Spleen (tissue), 11 donors: Measurements from ENCODE around the gene TSHZ2. TPM values are rescaled to one million over a fixed set of nuclear protein-coding genes. Genes with fewer than 3 reads are reported as not detected.
"Not testable (repeated sequence)": the region's sequence is repeated elsewhere in the genome, so short reads cannot be mapped to it uniquely, and the experiment has no call there.

ENCODE experiments used
- DNase-seq: peaks from one replicate; pipeline ENCODE4 v3.0.0-alpha.2; 2020
- H3K27ac ChIP-seq, 8 donors: fragments of 200-600 bp; sonication (generic) in 7 of 8; 1 replicate in 4 of 8; 2 replicates in 4 of 8; pipeline versions ENCODE4 v1.5.0 to v1.8.0; 2016 to 2021; ENCODE audit warnings: inconsistent platforms in 4 of 8, mild to moderate bottlenecking in 4 of 8, moderate library complexity in 1 of 8
- H3K27me3 ChIP-seq, 7 donors: fragments of 200-600 bp; sonication (generic) in 6 of 7; replicated peaks in 1 of 7; 1 replicate in 4 of 7; 2 replicates in 3 of 7; pipeline versions ENCODE4 v1.5.0 to v1.8.0; 2016 to 2021; ENCODE audit warnings: inconsistent platforms in 3 of 7, mild to moderate bottlenecking in 1 of 7
- H3K36me3 ChIP-seq, 6 donors: fragments of 200-600 bp; sonication (generic) in 5 of 6; 1 replicate in 4 of 6; 2 replicates in 2 of 6; pipeline versions ENCODE4 v1.5.0 to v1.8.0; 2016 to 2021; ENCODE audit warnings: inconsistent platforms in 2 of 6
- H3K4me1 ChIP-seq, 6 donors: fragments of 200-600 bp; sonication (generic) in 5 of 6; 1 replicate in 3 of 6; 2 replicates in 3 of 6; pipeline versions ENCODE4 v1.5.0 to v1.8.0; 2016 to 2021; ENCODE audit warnings: inconsistent platforms in 3 of 6
- H3K4me3 ChIP-seq, 8 donors: fragments of 200-600 bp; sonication (generic) in 7 of 8; 1 replicate in 4 of 8; 2 replicates in 4 of 8; pipeline versions ENCODE4 v1.5.0 to v1.8.0; 2016 to 2021; ENCODE audit warnings: inconsistent platforms in 4 of 8, mild to moderate bottlenecking in 4 of 8, moderate library complexity in 2 of 8
- H3K9me3 ChIP-seq, 8 donors: fragments of 200-600 bp; sonication (generic) in 7 of 8; 1 replicate in 4 of 8; 2 replicates in 4 of 8; pipeline versions ENCODE4 v1.5.0 to v1.8.0; 2016 to 2021; ENCODE audit warnings: inconsistent platforms in 4 of 8
- POLR2A ChIP-seq, 3 donors: fragments of 450-650 bp; IDR thresholded peaks; one replicate each; pipeline ENCODE4 v1.5.1; 2017; ENCODE audit warnings: antibody characterized with exemption in 3 of 3, mild to moderate bottlenecking in 1 of 3
- POLR2AphosphoS5 ChIP-seq, 3 donors: sonication (generic); formaldehyde crosslinking; IDR thresholded peaks; one replicate each; pipeline ENCODE4 v1.5.1; 2017; ENCODE audit warnings: antibody characterized with exemption in 3 of 3
- WGBS, 5 donors: extraction: QIAGEN DNeasy Blood & Tissue Kit in 3 of 5; methylation state at CpG; one replicate each; pipeline versions ENCODE4 v1.1.5 to v1.1.7; 2013 to 2018; 5-methylcytosine and 5-hydroxymethylcytosine counted together
- intact Hi-C: fragments of 100-400 bp; cut with DNase I; formaldehyde crosslinking; loops from one replicate; pipeline ENCODE4 v1.15.0; 2023; ENCODE audit warnings: low total_unique reads
- polyA plus RNA-seq, 3 donors: library from polyadenylated mRNA; stranded (reverse); fragments of 200-250 nt; gene quantifications; one replicate each; pipeline ENCODE4 v1.2.1, GENCODE V29; 2013
- total RNA-seq, 7 donors: library from RNA; depleted of rRNA in 3 of 7; stranded (reverse); fragments of >200 nt in 3 of 7; fragmentation: NEBNext Ultra II Directional in 4 of 7; extraction: Animal tissue kit (Norgen Biotek cat#: 25700) in 4 of 7; gene quantifications; one replicate each; pipeline versions ENCODE4 v1.1.0 to v1.2.1, GENCODE V29; 2016 to 2021
- TF ChIP-seq, protein P1 (sequence below), 11 experiments: fragments of 200-600 bp in 7 of 11; fragments of 450-650 bp in 4 of 11; sonication (generic) in 4 of 11; IDR thresholded peaks in 8 of 11; conservative IDR thresholded peaks in 3 of 11; 1 replicate in 7 of 11; 2 replicates in 4 of 11; pipeline versions ENCODE4 v1.4.0 to v1.8.0; 2016 to 2021; ENCODE audit warnings: antibody characterized with exemption in 11 of 11, inconsistent platforms in 4 of 11, mild to moderate bottlenecking in 1 of 11
- donor health status: healthy with polysubstance abuse.
- donor health status: DM: no; HTN: no; CAD: no; lungs with moderate emphysema.
- donor health status: DM: no; HTN: no; CAD: no.
- donor health status: Bipolar disorder and iron deficiency.
- donor health status: healthy.
- donor health status: DM: no; HTN: no; CAD: no.
- donor health status: DM: yes; HTN: yes; CAD: no.

Gene TSHZ2
- total and polyA plus RNA-seq, 10 donors = 0.86 to 19.2 (median 15.7) TPM

DNA sequence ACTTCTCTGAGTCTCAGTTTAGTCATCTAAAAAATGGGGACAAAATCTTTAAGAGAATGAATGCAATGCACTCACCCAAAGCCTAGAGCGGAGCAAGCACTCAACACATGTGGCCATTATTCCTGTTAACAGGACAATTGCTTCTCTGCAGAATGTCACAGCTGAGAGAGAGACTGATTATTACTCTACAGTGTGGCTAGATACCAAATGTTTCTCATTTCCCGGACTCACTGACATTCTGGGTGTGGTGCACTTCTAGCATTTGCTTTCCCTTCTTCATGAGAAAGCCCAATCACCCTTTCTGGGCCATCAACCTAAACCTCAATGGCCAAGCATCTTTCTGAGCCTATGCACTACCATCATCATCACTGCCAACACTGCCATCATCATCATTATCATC is 347.6 kb downstream of the TSHZ2 start:
- 87 to 98% (median 89%) methylated on average over 2 of the region's 2 CpGs for WGBS, 5 donors
- Histone ChIP-seq H3K4me1 (no peaks in the 10 kb centered on the region), H3K9me3 (peaks cover 0 to 11% (median 0%) of the 10 kb centered on the region in 8 donors), H3K27ac (no peak overlapping the region), H3K36me3 (no peaks in the 10 kb centered on the region), H3K27me3 (no peaks in the 10 kb centered on the region), H3K4me3 (no peak overlapping the region)
- DNase-seq = no peak
- no peak for TF ChIP-seq POLR2A (IDR thresholded peaks at IDR 0.05)
- TF ChIP-seq, protein P1, sequence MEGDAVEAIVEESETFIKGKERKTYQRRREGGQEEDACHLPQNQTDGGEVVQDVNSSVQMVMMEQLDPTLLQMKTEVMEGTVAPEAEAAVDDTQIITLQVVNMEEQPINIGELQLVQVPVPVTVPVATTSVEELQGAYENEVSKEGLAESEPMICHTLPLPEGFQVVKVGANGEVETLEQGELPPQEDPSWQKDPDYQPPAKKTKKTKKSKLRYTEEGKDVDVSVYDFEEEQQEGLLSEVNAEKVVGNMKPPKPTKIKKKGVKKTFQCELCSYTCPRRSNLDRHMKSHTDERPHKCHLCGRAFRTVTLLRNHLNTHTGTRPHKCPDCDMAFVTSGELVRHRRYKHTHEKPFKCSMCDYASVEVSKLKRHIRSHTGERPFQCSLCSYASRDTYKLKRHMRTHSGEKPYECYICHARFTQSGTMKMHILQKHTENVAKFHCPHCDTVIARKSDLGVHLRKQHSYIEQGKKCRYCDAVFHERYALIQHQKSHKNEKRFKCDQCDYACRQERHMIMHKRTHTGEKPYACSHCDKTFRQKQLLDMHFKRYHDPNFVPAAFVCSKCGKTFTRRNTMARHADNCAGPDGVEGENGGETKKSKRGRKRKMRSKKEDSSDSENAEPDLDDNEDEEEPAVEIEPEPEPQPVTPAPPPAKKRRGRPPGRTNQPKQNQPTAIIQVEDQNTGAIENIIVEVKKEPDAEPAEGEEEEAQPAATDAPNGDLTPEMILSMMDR (IDR thresholded peaks at IDR 0.05 in 8 of 11, conservative IDR thresholded peaks at IDR 0.05 in 3 of 11) = no peak
- no peak for TF ChIP-seq POLR2AphosphoS5 (IDR thresholded peaks at IDR 0.05)
- intact Hi-C loops = no loop called here

DNA sequence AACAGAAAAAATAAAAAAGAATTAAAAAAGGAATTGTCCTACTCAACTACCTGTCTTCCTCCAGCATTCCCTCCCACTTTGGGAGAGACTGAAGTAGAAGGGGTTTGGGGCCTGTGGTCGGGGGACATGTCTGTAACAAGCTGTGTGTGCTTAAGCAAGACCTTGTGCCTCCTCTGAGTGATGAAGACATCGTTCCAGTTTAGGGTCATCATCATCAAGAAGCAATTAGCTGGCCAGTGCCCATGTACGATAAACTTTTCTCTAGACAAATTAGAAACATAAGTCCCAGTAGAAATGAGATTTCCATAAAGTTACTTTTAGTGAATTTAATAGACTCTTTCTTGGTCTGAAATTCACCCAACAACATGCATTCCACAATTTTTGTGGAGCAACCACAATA is 348.5 kb downstream of the TSHZ2 start:
- Histone ChIP-seq H3K4me1 (no peaks in the 10 kb centered on the region), H3K9me3 (peaks cover 0 to 11% (median 0%) of the 10 kb centered on the region in 8 donors), H3K36me3 (no peaks in the 10 kb centered on the region), H3K27ac (no peak overlapping the region), H3K27me3 (no peaks in the 10 kb centered on the region), H3K4me3 (no peak overlapping the region)
- 77 to 89% (median 81%) methylated on average over 3 of the region's 3 CpGs for WGBS, 5 donors
- intact Hi-C loops = no loop called here
- no peak for TF ChIP-seq POLR2AphosphoS5 (IDR thresholded peaks at IDR 0.05)
- TF ChIP-seq POLR2A (IDR thresholded peaks at IDR 0.05) = no peak
- TF ChIP-seq, protein P1 (IDR thresholded peaks at IDR 0.05 in 8 of 11, conservative IDR thresholded peaks at IDR 0.05 in 3 of 11) = no peak
- no peak for DNase-seq

DNA sequence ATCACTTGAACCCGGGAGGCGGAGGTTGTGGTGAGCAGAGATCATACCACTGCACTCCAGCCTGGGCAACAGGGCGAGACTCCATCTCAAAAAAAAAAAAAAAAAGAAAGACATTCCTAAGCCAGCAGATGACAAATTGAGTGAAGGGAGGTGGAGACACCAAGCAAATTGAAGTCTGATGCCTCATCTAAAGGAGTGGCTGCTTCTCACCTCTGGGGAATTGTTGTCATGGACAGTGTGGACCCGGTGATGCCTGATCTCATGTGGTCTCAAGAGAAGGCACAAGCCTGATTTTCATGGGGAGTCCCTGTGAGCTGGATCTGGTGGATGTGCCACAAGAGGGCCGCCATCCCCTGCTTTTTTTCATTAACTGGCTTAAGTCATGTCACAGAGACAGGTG is 349.4 kb downstream of the TSHZ2 start:
- no peak overlapping the region for H3K27ac ChIP-seq
- H3K27me3 ChIP-seq = no peaks in the 10 kb centered on the region
- H3K4me3 ChIP-seq = no peak overlapping the region
- intact Hi-C loops = no loop called here
- no peaks in the 10 kb centered on the region for H3K4me1 ChIP-seq
- no peak for DNase-seq
- no peaks in the 10 kb centered on the region for H3K36me3 ChIP-seq
- TF ChIP-seq POLR2A (IDR thresholded peaks at IDR 0.05) = no peak
- TF ChIP-seq POLR2AphosphoS5 (IDR thresholded peaks at IDR 0.05) = no peak
- TF ChIP-seq, protein P1 (IDR thresholded peaks at IDR 0.05 in 8 of 11, conservative IDR thresholded peaks at IDR 0.05 in 3 of 11) = no peak
- H3K9me3 ChIP-seq = peaks cover 0 to 11% (median 0%) of the 10 kb centered on the region in 8 donors
- 87 to 91% (median 89%) methylated on average over 5 of the region's 5 CpGs for WGBS, 5 donors

DNA sequence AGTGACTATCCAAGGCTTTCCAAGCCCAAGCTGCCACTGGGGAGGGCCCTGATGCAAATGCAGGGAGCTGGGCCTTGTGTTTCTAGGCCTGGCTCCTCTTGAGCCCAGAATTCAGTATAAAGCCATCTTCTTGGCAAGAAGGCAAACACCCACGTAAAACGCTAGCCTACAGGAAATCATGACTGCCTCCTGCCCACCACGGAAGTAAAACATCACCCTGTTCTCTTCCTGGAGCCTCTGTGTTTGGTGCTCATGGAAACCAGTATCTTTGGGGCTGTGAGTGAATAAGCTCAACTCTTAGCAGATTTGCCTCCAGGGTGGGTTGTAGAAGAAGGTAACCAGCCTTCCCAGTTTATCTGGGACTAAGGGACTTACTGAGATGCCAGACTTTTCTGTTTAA is 350.5 kb downstream of the TSHZ2 start:
- H3K9me3 ChIP-seq = peaks cover 0 to 11% (median 0%) of the 10 kb centered on the region in 8 donors
- 22 to 44% (median 25%) methylated on average over 3 of the region's 3 CpGs for WGBS, 5 donors
- H3K4me3 ChIP-seq = no peak overlapping the region
- H3K36me3 ChIP-seq = no peaks in the 10 kb centered on the region
- no peaks in the 10 kb centered on the region for H3K27me3 ChIP-seq
- intact Hi-C loops = no loop called here
- TF ChIP-seq POLR2AphosphoS5 (IDR thresholded peaks at IDR 0.05) = no peak
- TF ChIP-seq, protein P1 (IDR thresholded peaks at IDR 0.05 in 8 of 11, conservative IDR thresholded peaks at IDR 0.05 in 3 of 11) = no peak
- TF ChIP-seq POLR2A (IDR thresholded peaks at IDR 0.05) = no peak
- H3K4me1 ChIP-seq = no peaks in the 10 kb centered on the region
- no peak for DNase-seq
- H3K27ac ChIP-seq = no peak overlapping the region

DNA sequence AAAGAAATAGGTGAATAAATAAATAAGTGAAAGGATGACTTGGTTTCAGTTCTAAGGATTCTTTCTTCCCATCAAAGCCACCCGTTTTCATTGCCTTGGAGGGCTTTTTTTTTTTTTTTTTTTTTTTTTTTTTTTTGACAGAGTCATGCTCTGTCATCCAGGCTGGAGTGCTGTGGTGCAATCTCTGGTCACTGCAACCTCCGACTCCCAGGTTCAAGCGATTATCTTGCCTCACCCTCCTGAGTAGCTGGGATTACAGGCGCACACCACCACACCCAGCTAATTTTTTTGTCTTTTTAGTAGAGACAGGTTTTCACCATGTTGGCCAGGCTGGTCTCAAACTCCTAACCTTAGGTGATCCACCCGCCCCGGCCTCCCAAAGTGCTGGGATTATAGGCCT is 351.3 kb downstream of the TSHZ2 start:
- H3K4me3 ChIP-seq, DNase-seq, H3K9me3 ChIP-seq, H3K27me3 ChIP-seq, intact Hi-C loops, H3K36me3 ChIP-seq, H3K27ac ChIP-seq, H3K4me1 ChIP-seq: not testable (repeated sequence)
- 75 to 90% (median 80%) methylated on average over 6 of the region's 6 CpGs for WGBS, 5 donors
